ENCODE measurements around the gene STOX2. TPM values are rescaled to one million over a fixed set of nuclear protein-coding genes. Genes with fewer than 3 reads are reported as not detected.

The STOX2 gene
- total and polyA plus RNA-seq, 12 donors = 1.1 to 12.9 (median 5.2) TPM

- Histone ChIP-seq H3K4me1 (replicated peaks in 1 of 2) (no peaks in the 10 kb centered on the region), H3K36me3 (replicated peaks in 1 of 2) (no peaks in the 10 kb centered on the region), H3K4me3 (no peak overlapping the region), H3K27ac (no peak overlapping the region), H3K9me3 (replicated peaks in 1 of 3) (no peaks in the 10 kb centered on the region), H3K27me3 (no peaks in the 10 kb centered on the region)
- intact Hi-C loops (cut with DNase I) = no loop called here
- DNase-seq = no peak
- no peak for TF ChIP-seq POLR2A (IDR thresholded peaks at IDR 0.05)
- TF ChIP-seq CTCF (IDR thresholded peaks at IDR 0.05) = no peak
- WGBS, 4 donors = 69 to 76% (median 73%) methylated on average over 9 of the region's 9 CpGs
Observed at GRCh38 chr4:184022679-184023383, 117.7 kb downstream of the STOX2 start.

- WGBS, 4 donors = 89 to 95% (median 93%) methylated on average over 4 of the region's 4 CpGs
- no peaks in the 10 kb centered on the region for H3K36me3 ChIP-seq (replicated peaks in 1 of 2)
- H3K9me3 ChIP-seq (replicated peaks in 1 of 3) = no peaks in the 10 kb centered on the region
- H3K4me1 ChIP-seq (replicated peaks in 1 of 2) = no peaks in the 10 kb centered on the region
- no peak overlapping the region for H3K4me3 ChIP-seq
- intact Hi-C loops (cut with DNase I) = no loop called here
- H3K27me3 ChIP-seq = no peaks in the 10 kb centered on the region
- no peak for TF ChIP-seq CTCF (IDR thresholded peaks at IDR 0.05)
- no peak for TF ChIP-seq POLR2A (IDR thresholded peaks at IDR 0.05)
- H3K27ac ChIP-seq = no peak overlapping the region
- no peak for DNase-seq
Observed at GRCh38 chr4:184024637-184025036, 119.5 kb downstream of the STOX2 start.

GRCh38 chr4:184028561-184029374 lies 123.7 kb downstream of the STOX2 start:
- intact Hi-C loops (cut with DNase I) = no loop called here
- no peak for DNase-seq
- Histone ChIP-seq H3K9me3 (replicated peaks in 1 of 3) (no peaks in the 10 kb centered on the region), H3K4me1 (replicated peaks in 1 of 2) (no peaks in the 10 kb centered on the region), H3K27ac (no peak overlapping the region), H3K36me3 (replicated peaks in 1 of 2) (no peaks in the 10 kb centered on the region), H3K27me3 (no peaks in the 10 kb centered on the region), H3K4me3 (no peak overlapping the region)
- WGBS, 4 donors = 74 to 78% (median 75%) methylated on average over 18 of the region's 18 CpGs
- no peak for TF ChIP-seq CTCF (IDR thresholded peaks at IDR 0.05)
- no peak for TF ChIP-seq POLR2A (IDR thresholded peaks at IDR 0.05)

- H3K4me1 ChIP-seq (replicated peaks in 1 of 2) = no peaks in the 10 kb centered on the region
- H3K36me3 ChIP-seq (replicated peaks in 1 of 2) = no peaks in the 10 kb centered on the region
- DNase-seq = no peak
- H3K27ac ChIP-seq = no peak overlapping the region
- intact Hi-C loops (cut with DNase I) = no loop called here
- 84 to 90% (median 86%) methylated on average over 11 of the region's 11 CpGs for WGBS, 4 donors
- no peak overlapping the region for H3K4me3 ChIP-seq
- no peak for TF ChIP-seq POLR2A (IDR thresholded peaks at IDR 0.05)
- no peak for TF ChIP-seq CTCF (IDR thresholded peaks at IDR 0.05)
- no peaks in the 10 kb centered on the region for H3K27me3 ChIP-seq
- H3K9me3 ChIP-seq (replicated peaks in 1 of 3) = no peaks in the 10 kb centered on the region
Observed at GRCh38 chr4:184030036-184030435, 124.9 kb downstream of the STOX2 start.
